Measurements from ENCODE around the gene HSPA12B.

DNA sequence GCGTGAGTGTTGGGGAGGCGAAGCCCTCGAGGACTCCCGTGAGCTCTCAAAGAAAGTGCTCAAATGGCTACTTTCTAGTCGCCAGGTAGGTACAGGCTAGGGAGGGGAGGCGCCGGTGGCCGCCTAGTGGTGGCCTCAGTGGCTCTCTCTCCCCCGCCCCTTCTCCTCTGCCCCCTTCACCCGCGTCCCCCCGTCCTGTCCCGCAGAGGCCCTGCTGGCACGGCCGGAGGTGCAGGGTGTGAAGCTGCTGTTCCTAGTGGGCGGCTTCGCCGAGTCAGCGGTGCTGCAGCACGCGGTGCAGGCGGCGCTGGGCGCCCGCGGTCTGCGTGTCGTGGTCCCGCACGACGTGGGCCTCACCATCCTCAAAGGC lies 18.8 kb downstream of the HSPA12B start:
- TF ChIP-seq, protein P1, sequence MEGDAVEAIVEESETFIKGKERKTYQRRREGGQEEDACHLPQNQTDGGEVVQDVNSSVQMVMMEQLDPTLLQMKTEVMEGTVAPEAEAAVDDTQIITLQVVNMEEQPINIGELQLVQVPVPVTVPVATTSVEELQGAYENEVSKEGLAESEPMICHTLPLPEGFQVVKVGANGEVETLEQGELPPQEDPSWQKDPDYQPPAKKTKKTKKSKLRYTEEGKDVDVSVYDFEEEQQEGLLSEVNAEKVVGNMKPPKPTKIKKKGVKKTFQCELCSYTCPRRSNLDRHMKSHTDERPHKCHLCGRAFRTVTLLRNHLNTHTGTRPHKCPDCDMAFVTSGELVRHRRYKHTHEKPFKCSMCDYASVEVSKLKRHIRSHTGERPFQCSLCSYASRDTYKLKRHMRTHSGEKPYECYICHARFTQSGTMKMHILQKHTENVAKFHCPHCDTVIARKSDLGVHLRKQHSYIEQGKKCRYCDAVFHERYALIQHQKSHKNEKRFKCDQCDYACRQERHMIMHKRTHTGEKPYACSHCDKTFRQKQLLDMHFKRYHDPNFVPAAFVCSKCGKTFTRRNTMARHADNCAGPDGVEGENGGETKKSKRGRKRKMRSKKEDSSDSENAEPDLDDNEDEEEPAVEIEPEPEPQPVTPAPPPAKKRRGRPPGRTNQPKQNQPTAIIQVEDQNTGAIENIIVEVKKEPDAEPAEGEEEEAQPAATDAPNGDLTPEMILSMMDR (conservative IDR thresholded peaks at IDR 0.05), result no peak
- TF ChIP-seq ZFX (IDR thresholded peaks at IDR 0.05), result no peak
